ENCODE measurements around the gene COG8.
A peak's percentile ranks its signal among the peaks of the same experiment; 100 is the strongest.

Gene COG8

GRCh38 chr16:69345923-69346322 is 6.6 kb upstream of the COG8 start:
- no peak for DNase-seq

GRCh38 chr16:69344171-69344570 is 4.8 kb upstream of the COG8 start:
- DNase-seq, result no peak

GRCh38 chr16:69340095-69340644 is 806 bp upstream of the COG8 start:
- DNase-seq, result no peak

GRCh38 chr16:69338557-69339288 is 641 bp downstream of the COG8 start:
- no peak for DNase-seq

GRCh38 chr16:69334696-69335095 is 4.7 kb downstream of the COG8 start:
- DNase-seq, result no peak

GRCh38 chr16:69330286-69331109 is 8.9 kb downstream of the COG8 start, which contains the start of gene PDF:
TSS of gene PDF (minus strand) at chr16:69330588. CDS start at chr16:69330570, 18 bp downstream.
- DNase-seq, result peak; percentile 82

GRCh38 chr16:69329369-69330285 is 9.7 kb downstream of the COG8 start:
- DNase-seq, result no peak

- no peak for DNase-seq
Measured at GRCh38 chr16:69328854-69329316, 10.5 kb downstream of the COG8 start.

GRCh38 chr16:69327585-69328310 is 11.6 kb downstream of the COG8 start:
- no peak for DNase-seq

GRCh38 chr16:69326172-69326873 is 13.0 kb downstream of the COG8 start:
- no peak for DNase-seq

GRCh38 chr16:69325784-69326171 is 13.6 kb downstream of the COG8 start:
- DNase-seq, result no peak

GRCh38 chr16:69324585-69325253 is 14.6 kb downstream of the COG8 start:
- DNase-seq, result no peak

GRCh38 chr16:69324013-69324531 is 15.3 kb downstream of the COG8 start:
- no peak for DNase-seq

GRCh38 chr16:69323415-69323814 is 15.9 kb downstream of the COG8 start:
- DNase-seq, result no peak

GRCh38 chr16:69322343-69322742 is 17.0 kb downstream of the COG8 start:
- DNase-seq, result no peak

GRCh38 chr16:69321080-69321479 is 18.3 kb downstream of the COG8 start:
- DNase-seq, result no peak

GRCh38 chr16:69320740-69321073 is 18.7 kb downstream of the COG8 start:
- DNase-seq, result no peak

- no peak for DNase-seq
Measured at GRCh38 chr16:69319826-69320739, 19.3 kb downstream of the COG8 start.

GRCh38 chr16:69319381-69319780 is 20.0 kb downstream of the COG8 start:
- no peak for DNase-seq

GRCh38 chr16:69318911-69319289 is 20.5 kb downstream of the COG8 start:
- DNase-seq, result no peak
